GM12878 (cell line): ENCODE results near the gene PXT1. TPM values are rescaled to one million over a fixed set of nuclear protein-coding genes. Genes with fewer than 3 reads are reported as not detected.

Source experiments
- ATAC-seq: fragments of 200-7000 bp; cut with Tn5 transposase; 3 replicates; pipeline ENCODE4 v1.9.1; 2020; ENCODE audit warnings: mild to moderate bottlenecking, moderate library complexity
- BruUV-seq: library from RNA; stranded (reverse); fragments of 400-500 nt; replicated peaks from 2 replicates; lab custom pipeline; 2021; lab: Mats Ljungman, UMichigan
- CTCF ChIA-PET: fragments of 300-600 bp; sonication (Branson Sonifier 250); formaldehyde crosslinking; extraction: SDS; loops from one replicate; lab custom pipeline; 2021; ENCODE audit warnings: inconsistent platforms; lab: Yijun Ruan, JAX
- POLR2A ChIA-PET: fragments of 350-600 bp; formaldehyde crosslinking; extraction: SDS; loops from one replicate; lab custom pipeline; 2021; ENCODE audit warnings: inconsistent platforms; lab: Charles Lee
- RAD21 ChIA-PET: fragments of 300-600 bp; sonication (Branson Sonifier 250); formaldehyde crosslinking; loops from one replicate; lab custom pipeline; 2023; ENCODE audit warnings: antibody characterized with exemption; ENCODE audit not compliant: unreplicated experiment; lab: Charles Lee
- SMC1A ChIA-PET: fragments of 300-600 bp; sonication (Branson Sonifier 250); formaldehyde crosslinking; loops from one replicate; lab custom pipeline; 2023; ENCODE audit not compliant: unreplicated experiment, uncharacterized antibody; lab: Charles Lee
- DNase-seq: peaks from one replicate; pipeline ENCODE4 v3.0.0-alpha.2; 2011; ENCODE audit warnings: low read depth, low spot score
- FAIRE-seq: peaks from 3 replicates; lab custom pipeline; 2011; peaks lifted over from hg19 to GRCh38; lab: Jason Lieb, UNC
- H2AFZ ChIP-seq: 2 replicates; pipeline ENCODE4 v1.6.0; 2011; ENCODE audit warnings: low read depth, low read length, control low read depth; ENCODE audit not compliant: control insufficient read depth
- H3K27ac ChIP-seq: 2 replicates; pipeline ENCODE4 v1.5.1; 2011; ENCODE audit warnings: control low read depth; ENCODE audit not compliant: control insufficient read depth, insufficient read depth
- H3K27me3 ChIP-seq, 2 experiments: replicated peaks in 1 of 2; 2 replicates each; pipeline versions ENCODE4 v1.6.0 to v1.6.1; 2011; ENCODE audit warnings: low read length in 1 of 2; ENCODE audit not compliant: control insufficient read depth in 2 of 2, insufficient read depth in 2 of 2
- H3K36me3 ChIP-seq, 2 experiments: 2 replicates each; pipeline ENCODE4 v1.5.1; 2011; ENCODE audit warnings: low read length in 1 of 2; ENCODE audit not compliant: control insufficient read depth in 2 of 2, insufficient read depth in 2 of 2
- H3K4me1 ChIP-seq: 2 replicates; pipeline ENCODE4 v1.6.1; 2011; ENCODE audit warnings: mild to moderate bottlenecking, low read length, moderate library complexity, mixed read lengths; ENCODE audit not compliant: control insufficient read depth, insufficient read depth
- H3K4me2 ChIP-seq: 2 replicates; pipeline ENCODE4 v1.6.0; 2011; ENCODE audit warnings: control low read depth; ENCODE audit not compliant: control insufficient read depth, insufficient read depth
- H3K4me3 ChIP-seq: fragments of 200-600 bp; sonication (generic); 2 replicates; pipeline ENCODE4 v1.5.1; 2016
- H3K79me2 ChIP-seq: 2 replicates; pipeline ENCODE4 v1.6.0; 2011; ENCODE audit warnings: low read length; ENCODE audit not compliant: control insufficient read depth, insufficient read depth
- H3K9ac ChIP-seq: 2 replicates; pipeline ENCODE4 v1.8.0; 2011; ENCODE audit warnings: low read length, control low read depth, mixed read lengths; ENCODE audit not compliant: control insufficient read depth, insufficient read depth
- H3K9me3 ChIP-seq: replicated peaks from 3 replicates; pipeline ENCODE4 v1.5.1; 2011; ENCODE audit warnings: mild to moderate bottlenecking, low read length; ENCODE audit not compliant: control insufficient read depth, insufficient read depth
- H4K20me1 ChIP-seq: 2 replicates; pipeline ENCODE4 v1.6.0; 2011; ENCODE audit not compliant: control insufficient read depth, insufficient read depth
- ATF2 ChIP-seq: IDR thresholded peaks from 2 replicates; pipeline ENCODE4 v1.6.1; 2012; ENCODE audit warnings: low read length, inconsistent platforms
- EED ChIP-seq: sonication (generic); IDR thresholded peaks from 2 replicates; pipeline ENCODE4 v1.6.1; 2016; ENCODE audit warnings: antibody characterized with exemption, low read depth
- EP300 ChIP-seq, 2 experiments: fragments of 150-350 bp in 1 of 2; IDR thresholded peaks; 2 replicates each; pipeline ENCODE4 v1.6.1; 2011 to 2012; ENCODE audit warnings: low read depth in 2 of 2, low read length in 2 of 2, borderline replicate concordance in 1 of 2, improper control_type of control experiment in 1 of 2, inconsistent platforms in 1 of 2; ENCODE audit not compliant: control insufficient read depth in 1 of 2
- HSF1 ChIP-seq: fragments of 150-350 bp; IDR thresholded peaks from 2 replicates; pipeline ENCODE4 v1.6.1; 2014; ENCODE audit warnings: mild to moderate bottlenecking, low read depth, low read length
- IKZF1 ChIP-seq: fragments of 450-650 bp; conservative IDR thresholded peaks from 2 replicates; pipeline ENCODE4 v1.6.1; 2017; ENCODE audit warnings: antibody characterized with exemption, mild to moderate bottlenecking
- MTA2 ChIP-seq: fragments of 450-650 bp; IDR thresholded peaks from 2 replicates; pipeline ENCODE4 v1.6.1; 2016; ENCODE audit warnings: low read depth, mild to moderate bottlenecking, moderate library complexity
- NR2C2 ChIP-seq: IDR thresholded peaks from 2 replicates; pipeline ENCODE4 v1.6.1; 2011; ENCODE audit warnings: borderline replicate concordance, low read depth; ENCODE audit not compliant: control insufficient read depth, insufficient read length
- NRF1 ChIP-seq: conservative IDR thresholded peaks from 2 replicates; pipeline ENCODE4 v1.6.1; 2011; ENCODE audit warnings: mild to moderate bottlenecking, low read depth, low read length, improper control_type of control experiment
- PAX8 ChIP-seq: fragments of 450-650 bp; IDR thresholded peaks from 2 replicates; pipeline ENCODE4 v1.6.1; 2017; ENCODE audit warnings: mild to moderate bottlenecking, moderate library complexity
- POLR2A ChIP-seq: IDR thresholded peaks from 2 replicates; pipeline ENCODE4 v1.6.1; 2011; ENCODE audit warnings: low read depth, mild to moderate bottlenecking, low read length
- RELB ChIP-seq: fragments of 450-650 bp; IDR thresholded peaks from 2 replicates; pipeline ENCODE4 v1.6.1; 2017; ENCODE audit warnings: low read depth, mild to moderate bottlenecking, moderate library complexity
- SMC3 ChIP-seq: IDR thresholded peaks from 2 replicates; pipeline ENCODE4 v1.6.1; 2011; ENCODE audit warnings: low read length, improper control_type of control experiment, borderline replicate concordance
- ZNF687 ChIP-seq: fragments of 450-650 bp; IDR thresholded peaks from 2 replicates; pipeline ENCODE4 v1.6.1; 2017; ENCODE audit warnings: mild to moderate bottlenecking, moderate library complexity
- WGBS: methylation state at CpG from one replicate; pipeline ENCODE4 v1.1.6; 2016; ENCODE audit warnings: low lambda C conversion rate; ENCODE audit not compliant: insufficient replicate concordance, insufficient coverage; ENCODE audit errors: missing lambda C conversion rate; 5-methylcytosine and 5-hydroxymethylcytosine counted together
- in situ Hi-C: fragments of 300-500 bp; cut with MboI; formaldehyde crosslinking; loops from 9 replicates; pipeline ENCODE4 v1.14.3; 2018; ENCODE audit warnings: mixed read lengths
- intact Hi-C: fragments of 100-400 bp; cut with micrococcal nuclease; formaldehyde crosslinking; loops from one replicate; pipeline ENCODE4 v1.14.2; 2022; ENCODE audit not compliant: unreplicated experiment
- polyA plus RNA-seq, 11 experiments: library from polyadenylated mRNA; depleted of rRNA in 4 of 11; unstranded in 6 of 11; stranded (reverse) in 5 of 11; fragments of >200 nt; fragmentation: Nextera tagmentation in 4 of 11; fragmentation: Illumina TruSeq in 1 of 11; extraction: Ambion mirVana in 4 of 11; extraction: Trizol in 1 of 11; gene quantifications; 1 replicate in 1 of 11; 2 replicates in 10 of 11; pipeline versions ENCODE4 v1.2.1 to v1.2.3, GENCODE V29; 2011 to 2016; ENCODE audit warnings: inconsistent platforms in 2 of 11, missing spikeins in 2 of 11, low read depth in 1 of 11
- total RNA-seq, 4 experiments: library from RNA; depleted of rRNA in 3 of 4; stranded (reverse); fragments of >200 nt in 3 of 4; fragmentation: Illumina TruSeq in 1 of 4; extraction: Trizol in 1 of 4; gene quantifications; 2 replicates each; pipeline versions ENCODE4 v1.2.1 to v1.2.3, GENCODE V29; 2013 to 2021

Gene PXT1
- total and polyA plus RNA-seq, 10 of the 15 experiments (the other 5 are each of a cell fraction or from before 2014, with no cell fraction given), result 0.27 to 2.9 (median 0.50) TPM

- no peak overlapping the region for H3K9ac ChIP-seq
- intact Hi-C loops, result no loop called here
- H3K4me1 ChIP-seq, result peaks cover 16% of the 10 kb centered on the region
- SMC1A ChIA-PET, result interaction anchor here (0.6 to 1.1 kb wide), 2 partner anchors 11 to 16 kb away, joined by 3 read pairs; no protein-coding TSS in a partner anchor
- H3K9me3 ChIP-seq, result no peaks in the 10 kb centered on the region
- no peak overlapping the region for H3K4me2 ChIP-seq
- H3K27ac ChIP-seq, result no peak overlapping the region
- no peak overlapping the region for H3K4me3 ChIP-seq
- H2AFZ ChIP-seq, result no peak overlapping the region
- ATAC-seq, result no peak
- POLR2A ChIA-PET, result interaction anchor here (0.6 to 4.5 kb wide), 3 partner anchors 13 to 27 kb away, joined by 3 to 19 read pairs (median 7); no protein-coding TSS in a partner anchor
- no peaks in the 10 kb centered on the region for H3K79me2 ChIP-seq
- 100% methylated on average over 4 of the region's 4 CpGs for WGBS
- H3K36me3 ChIP-seq, result no peaks in the 10 kb centered on the region
- CTCF ChIA-PET, result interaction anchor here (1.3 to 1.4 kb wide), 2 partner anchors 151 to 169 kb away, joined by 5 read pairs; no protein-coding TSS in a partner anchor
- DNase-seq, result no peak
- RAD21 ChIA-PET, result interaction anchor here (1.1 kb wide), 1 partner anchor 115 kb away, joined by 3 read pairs; no protein-coding TSS in a partner anchor
- BruUV-seq, result no TSS peak
- no peaks in the 10 kb centered on the region for H3K27me3 ChIP-seq
- in situ Hi-C loops, result no loop called here
- FAIRE-seq, result no peak
- H4K20me1 ChIP-seq, result no peaks in the 10 kb centered on the region
- TF ChIP-seq ATF2 (no peak), SMC3 (no peak), HSF1 (no peak), RELB (no peak), POLR2A (no peak), ZNF687 (no peak), NR2C2 (no peak), EP300 (IDR thresholded peaks at IDR 0.05; ENCODE audit: borderline replicate concordance in 1 of 2, control insufficient read depth in 1 of 2, low read depth in 2 of 2, low read length in 2 of 2) (no peak), PAX8 (no peak), EED (no peak), NRF1 (no peak), MTA2 (no peak), IKZF1 (no peak)
Measured at GRCh38 chr6:36428911-36429310, 13.7 kb downstream of the PXT1 start.
